CD4-positive, alpha-beta T cell (primary cell): ENCODE data around the gene CEP112. TPM values are rescaled to one million over a fixed set of nuclear protein-coding genes. Genes with fewer than 3 reads are reported as not detected.

Source experiments
- ATAC-seq: fragments of 200-7000 bp; cut with Tn5 transposase; one replicate; pipeline ENCODE4 v1.10.0; 2022; ENCODE audit warnings: mild to moderate bottlenecking; ENCODE audit not compliant: poor library complexity
- CTCF ChIA-PET: fragments of 350-600 bp; sonication (Branson Sonifier 250); formaldehyde crosslinking; loops from one replicate; lab custom pipeline; 2021; ENCODE audit warnings: antibody characterized with exemption, inconsistent platforms; lab: Charles Lee
- POLR2A ChIA-PET: fragments of 350-600 bp; sonication (Branson Sonifier 250); formaldehyde crosslinking; loops from one replicate; lab custom pipeline; 2021; ENCODE audit warnings: antibody characterized with exemption, inconsistent platforms; lab: Charles Lee
- DNase-seq, 14 experiments: peaks; one replicate each; pipeline ENCODE4 v3.0.0-alpha.2; 2013 to 2020; ENCODE audit warnings: mixed read lengths in 2 of 14
- H3K27ac ChIP-seq, 2 donors: one replicate each; pipeline versions ENCODE4 v1.5.1 to v1.7.0; 2013; ENCODE audit warnings: low read length in 2 of 2, low read depth in 1 of 2, mild to moderate bottlenecking in 1 of 2
- H3K27me3 ChIP-seq, 2 experiments: 1 replicate in 1 of 2; 2 replicates in 1 of 2; pipeline versions ENCODE4 v1.6.1 to v1.7.0; 2013; ENCODE audit warnings: low read length in 2 of 2, control low read depth in 1 of 2, mild to moderate bottlenecking in 1 of 2, moderate library complexity in 1 of 2; ENCODE audit not compliant: insufficient read depth in 2 of 2, control insufficient read depth in 1 of 2
- H3K36me3 ChIP-seq: one replicate; pipeline ENCODE4 v1.6.1; 2013; ENCODE audit warnings: low read length, control low read depth; ENCODE audit not compliant: insufficient read depth
- H3K4me1 ChIP-seq: one replicate; pipeline ENCODE4 v1.6.1; 2013; ENCODE audit warnings: low read length, control low read depth; ENCODE audit not compliant: insufficient read depth
- H3K4me3 ChIP-seq: one replicate; pipeline ENCODE4 v1.5.1; 2013; ENCODE audit warnings: mild to moderate bottlenecking, low read length, moderate library complexity
- H3K9me3 ChIP-seq, 2 experiments: 1 replicate in 1 of 2; 2 replicates in 1 of 2; pipeline versions ENCODE4 v1.6.1 to v1.7.0; 2013; ENCODE audit warnings: low read length in 2 of 2, mild to moderate bottlenecking in 2 of 2, control low read depth in 1 of 2, moderate library complexity in 1 of 2; ENCODE audit not compliant: control insufficient read depth in 1 of 2, insufficient read depth in 1 of 2
- H3K27ac Mint-ChIP-seq: one replicate; pipeline ENCODE4 v1.8.0; 2020; ENCODE audit warnings: mixed read lengths
- H3K27me3 Mint-ChIP-seq: one replicate; pipeline ENCODE4 v1.8.0; 2021; ENCODE audit warnings: mixed read lengths
- H3K36me3 Mint-ChIP-seq: one replicate; pipeline ENCODE4 v1.8.0; 2021; ENCODE audit warnings: low read depth, mixed read lengths
- H3K4me1 Mint-ChIP-seq: one replicate; pipeline ENCODE4 v1.8.0; 2021; ENCODE audit warnings: low read depth, mixed read lengths
- H3K4me3 Mint-ChIP-seq: one replicate; pipeline ENCODE4 v1.8.0; 2020; ENCODE audit warnings: mild to moderate bottlenecking, mixed read lengths
- H3K9me3 Mint-ChIP-seq: one replicate; pipeline ENCODE4 v1.8.0; 2020; ENCODE audit warnings: mixed read lengths
- intact Hi-C, 2 experiments: fragments of 100-400 bp; cut with DNase I in 1 of 2; cut with micrococcal nuclease in 1 of 2; formaldehyde crosslinking; loops; one replicate each; pipeline versions ENCODE4 v1.15.1 to v1.9.0; 2023 to 2025; cut with DNase I, micrococcal nuclease
- total RNA-seq, 174 experiments: library from RNA in 2 of 174; stranded (reverse) in 2 of 174; gene quantifications; one replicate each; pipeline ENCODE4 v1.2.3 and lab custom pipeline; 2021 to 2026
- TF ChIP-seq, protein P1 (sequence below): fragments of 200-600 bp; IDR thresholded peaks from one replicate; pipeline ENCODE4 v1.8.0; 2022; ENCODE audit warnings: antibody characterized with exemption, mild to moderate bottlenecking

Gene CEP112
- total RNA-seq, 2 experiments from 2014 or later = 1.6 to 2.2 TPM

DNA sequence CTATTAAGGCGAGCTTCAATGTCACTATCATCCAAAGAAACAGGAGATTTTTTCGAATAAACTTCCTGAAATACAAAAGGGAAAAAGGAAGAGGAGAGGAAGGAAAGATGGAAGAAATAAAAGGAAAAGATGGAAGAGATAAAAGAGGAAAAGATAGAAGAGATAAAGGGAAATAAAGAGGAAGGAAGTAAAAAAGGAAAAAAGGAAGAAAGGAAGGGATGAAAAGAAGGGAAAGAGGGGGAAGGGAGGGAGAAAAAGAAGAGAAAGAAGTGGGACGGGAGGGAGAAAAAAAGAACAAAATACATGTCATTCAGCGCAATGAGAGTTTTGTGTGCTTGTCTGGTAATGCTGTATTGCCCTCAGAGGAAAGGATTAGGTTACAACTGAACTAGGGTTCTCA lies 62.2 kb downstream of the CEP112 start:
- Histone ChIP-seq H3K27ac (no peak overlapping the region), H3K9me3 (no peaks in the 10 kb centered on the region), H3K27me3 (no peaks in the 10 kb centered on the region), H3K36me3 (no peaks in the 10 kb centered on the region), H3K4me3 (no peak overlapping the region), H3K4me1 (no peaks in the 10 kb centered on the region)
- H3K9me3 Mint-ChIP-seq = no peaks in the 10 kb centered on the region
- no peaks in the 10 kb centered on the region for H3K36me3 Mint-ChIP-seq
- DNase-seq (no peak), ATAC-seq (no peak)
- POLR2A ChIA-PET = no interaction called here
- intact Hi-C loops = no loop called here
- CTCF ChIA-PET = interaction anchor here (1.1 kb wide), 1 partner anchor 14 kb away, joined by 3 read pairs; no protein-coding TSS in a partner anchor
- no peak overlapping the region for H3K27ac Mint-ChIP-seq
- H3K27me3 Mint-ChIP-seq = no peaks in the 10 kb centered on the region
- H3K4me1 Mint-ChIP-seq = no peaks in the 10 kb centered on the region
- TF ChIP-seq, protein P1, sequence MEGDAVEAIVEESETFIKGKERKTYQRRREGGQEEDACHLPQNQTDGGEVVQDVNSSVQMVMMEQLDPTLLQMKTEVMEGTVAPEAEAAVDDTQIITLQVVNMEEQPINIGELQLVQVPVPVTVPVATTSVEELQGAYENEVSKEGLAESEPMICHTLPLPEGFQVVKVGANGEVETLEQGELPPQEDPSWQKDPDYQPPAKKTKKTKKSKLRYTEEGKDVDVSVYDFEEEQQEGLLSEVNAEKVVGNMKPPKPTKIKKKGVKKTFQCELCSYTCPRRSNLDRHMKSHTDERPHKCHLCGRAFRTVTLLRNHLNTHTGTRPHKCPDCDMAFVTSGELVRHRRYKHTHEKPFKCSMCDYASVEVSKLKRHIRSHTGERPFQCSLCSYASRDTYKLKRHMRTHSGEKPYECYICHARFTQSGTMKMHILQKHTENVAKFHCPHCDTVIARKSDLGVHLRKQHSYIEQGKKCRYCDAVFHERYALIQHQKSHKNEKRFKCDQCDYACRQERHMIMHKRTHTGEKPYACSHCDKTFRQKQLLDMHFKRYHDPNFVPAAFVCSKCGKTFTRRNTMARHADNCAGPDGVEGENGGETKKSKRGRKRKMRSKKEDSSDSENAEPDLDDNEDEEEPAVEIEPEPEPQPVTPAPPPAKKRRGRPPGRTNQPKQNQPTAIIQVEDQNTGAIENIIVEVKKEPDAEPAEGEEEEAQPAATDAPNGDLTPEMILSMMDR = no peak
- H3K4me3 Mint-ChIP-seq = no peak overlapping the region

GRCh38 chr17:66126231-66126630 lies 65.7 kb downstream of the CEP112 start:
- H3K4me1 Mint-ChIP-seq = no peaks in the 10 kb centered on the region
- no peak overlapping the region for H3K27ac Mint-ChIP-seq
- no peaks in the 10 kb centered on the region for H3K27me3 Mint-ChIP-seq
- ATAC-seq = no peak
- peaks cover 4% of the 10 kb centered on the region for H3K9me3 Mint-ChIP-seq
- Histone ChIP-seq H3K4me1 (no peaks in the 10 kb centered on the region), H3K4me3 (no peak overlapping the region), H3K27me3 (no peaks in the 10 kb centered on the region), H3K36me3 (no peaks in the 10 kb centered on the region), H3K27ac (no peak overlapping the region), H3K9me3 (peaks cover 0 to 4% of the 10 kb centered on the region in 2 experiments)
- TF ChIP-seq, protein P1 = no peak
- intact Hi-C loops = no loop called here
- H3K4me3 Mint-ChIP-seq = no peak overlapping the region
- no peaks in the 10 kb centered on the region for H3K36me3 Mint-ChIP-seq
- DNase-seq = no peak
- ChIA-PET POLR2A (no interaction called here), CTCF (interaction anchor here (2.6 kb wide), 1 partner anchor 10 kb away, joined by 7 read pairs; no protein-coding TSS in a partner anchor)

DNA sequence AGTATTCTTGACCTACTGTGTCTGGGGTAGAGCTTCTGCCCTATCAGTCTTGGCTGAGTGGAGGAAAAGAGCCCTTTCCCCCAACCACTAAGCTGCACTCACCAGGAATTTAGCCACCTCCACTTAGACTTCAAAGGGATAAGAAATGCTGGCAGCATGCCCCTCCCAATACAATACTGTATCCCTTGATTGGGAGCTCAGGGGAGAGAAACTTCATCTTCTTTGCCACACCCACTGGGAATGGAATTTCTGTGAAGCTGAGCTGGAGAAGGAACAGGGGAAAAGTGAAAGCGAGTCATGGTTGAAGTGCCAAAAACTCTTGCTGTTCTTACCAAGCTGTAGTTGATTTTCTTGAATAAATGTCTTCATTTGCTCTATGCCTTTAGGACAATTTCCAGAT lies 68.8 kb downstream of the CEP112 start:
- Histone ChIP-seq H3K27ac (no peak overlapping the region), H3K4me3 (no peak overlapping the region), H3K4me1 (no peaks in the 10 kb centered on the region), H3K9me3 (peaks cover 0 to 8% of the 10 kb centered on the region in 2 experiments), H3K27me3 (no peaks in the 10 kb centered on the region), H3K36me3 (no peaks in the 10 kb centered on the region)
- H3K4me3 Mint-ChIP-seq = no peak overlapping the region
- no peaks in the 10 kb centered on the region for H3K27me3 Mint-ChIP-seq
- no peaks in the 10 kb centered on the region for H3K36me3 Mint-ChIP-seq
- ChIA-PET CTCF (no interaction called here), POLR2A (interaction anchor here (1.2 kb wide), 1 partner anchor 9 kb away, joined by 3 read pairs; no protein-coding TSS in a partner anchor)
- intact Hi-C loops = no loop called here
- peaks cover 8% of the 10 kb centered on the region for H3K9me3 Mint-ChIP-seq
- no peak for ATAC-seq
- TF ChIP-seq, protein P1 = no peak
- no peaks in the 10 kb centered on the region for H3K4me1 Mint-ChIP-seq
- DNase-seq = no peak
- H3K27ac Mint-ChIP-seq = no peak overlapping the region
